NCI-H510A (cell line): Measurements from ENCODE around the gene BMPR1B.
"Not testable (repeated sequence)": the region's sequence is repeated elsewhere in the genome, so short reads cannot be mapped to it uniquely, and the experiment has no call there.

Experiments
- DNase-seq: peaks from one replicate; lab custom pipeline; 2025; lab: John Stamatoyannopoulos, UW

The BMPR1B gene

DNA sequence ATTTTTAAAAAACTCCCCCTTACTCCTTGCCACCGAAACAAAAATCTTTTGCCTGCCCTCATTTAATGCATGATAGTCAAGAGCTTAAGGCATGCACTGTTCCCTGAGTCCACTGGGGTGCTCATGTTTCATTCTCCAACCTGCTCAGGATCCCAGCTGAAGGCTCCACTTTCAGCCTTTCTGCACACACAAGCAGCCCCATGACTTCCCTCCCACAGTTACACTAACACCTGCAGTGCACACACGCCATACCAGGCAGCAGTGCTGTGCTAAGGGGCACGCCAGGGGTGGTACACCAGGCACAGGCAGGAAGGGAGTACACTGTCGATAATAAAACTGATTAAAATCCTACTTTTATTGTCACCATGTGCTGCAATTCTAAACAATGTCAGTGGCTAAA is 385.2 kb downstream of the BMPR1B start:
- no peak for DNase-seq

DNA sequence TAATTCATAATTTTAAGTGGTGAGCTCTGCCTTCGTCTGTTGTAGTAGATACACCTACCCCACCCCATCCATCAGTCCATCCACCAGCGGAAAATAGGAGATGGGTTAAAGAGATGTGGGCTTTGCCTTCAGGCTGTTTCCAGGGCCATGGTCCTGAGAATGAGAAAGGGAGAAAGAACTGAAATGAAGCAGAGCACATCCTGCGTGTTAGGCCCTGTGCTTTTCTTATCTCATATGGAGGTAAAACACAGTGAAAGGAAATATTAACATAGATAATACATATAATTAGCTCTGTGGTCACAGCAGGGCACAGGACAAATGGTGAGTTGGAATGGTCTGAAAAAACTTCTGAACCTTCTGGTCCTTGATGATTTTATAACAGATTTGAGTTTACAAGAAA is 393.5 kb downstream of the BMPR1B start:
- DNase-seq: no peak

DNA sequence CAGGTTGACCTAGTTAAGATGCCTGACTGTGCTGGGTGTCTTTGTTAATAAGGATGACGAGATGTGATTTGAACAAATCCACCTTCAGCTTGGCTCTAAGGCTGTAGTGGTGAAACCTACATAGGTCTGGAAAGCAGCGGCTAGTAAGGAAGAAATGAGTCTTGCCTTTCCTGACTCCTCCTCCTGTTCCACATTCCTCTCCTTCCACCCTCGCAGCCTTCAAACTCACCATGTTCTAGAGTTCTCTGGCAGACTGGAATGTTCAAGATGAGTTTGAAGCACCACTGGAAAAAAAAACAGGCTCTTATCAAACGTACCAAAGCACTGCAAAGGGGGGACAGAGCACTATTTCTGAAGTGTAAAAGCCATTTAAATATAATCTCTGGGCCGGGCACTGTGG is 395.4 kb downstream of the BMPR1B start:
- no peak for DNase-seq

DNA sequence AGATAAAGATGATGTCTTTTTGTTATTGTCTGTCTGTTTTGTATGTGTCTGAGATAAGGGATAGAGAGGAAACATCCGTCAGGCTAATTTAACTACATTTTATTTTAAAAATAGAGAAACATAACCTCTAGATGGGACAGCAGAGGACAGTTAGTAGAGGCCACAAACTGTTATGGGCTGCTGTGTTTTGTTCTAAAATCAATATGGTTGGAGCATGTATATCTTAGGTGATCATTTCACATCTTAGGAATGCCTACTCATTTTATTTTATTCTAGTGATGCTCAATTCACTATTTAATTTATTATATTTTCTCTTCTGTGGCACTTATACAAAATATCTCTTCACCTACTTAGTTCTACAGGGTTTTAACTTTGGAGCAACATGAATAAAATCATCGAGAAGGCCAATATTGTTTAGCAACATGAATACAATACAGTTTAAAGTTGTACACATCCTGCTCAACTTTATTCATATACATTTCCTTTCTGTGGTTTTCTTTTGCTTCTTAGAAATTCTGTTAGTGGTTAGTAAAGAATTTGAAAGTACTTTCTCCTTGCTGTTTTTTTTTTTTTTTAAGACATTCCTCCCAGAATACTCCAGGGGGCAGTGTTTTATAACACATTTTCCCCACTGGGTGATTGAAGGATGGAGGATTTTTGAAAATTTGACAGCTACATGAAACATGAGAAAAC is 398.1 kb downstream of the BMPR1B start:
- DNase-seq: no peak

DNA sequence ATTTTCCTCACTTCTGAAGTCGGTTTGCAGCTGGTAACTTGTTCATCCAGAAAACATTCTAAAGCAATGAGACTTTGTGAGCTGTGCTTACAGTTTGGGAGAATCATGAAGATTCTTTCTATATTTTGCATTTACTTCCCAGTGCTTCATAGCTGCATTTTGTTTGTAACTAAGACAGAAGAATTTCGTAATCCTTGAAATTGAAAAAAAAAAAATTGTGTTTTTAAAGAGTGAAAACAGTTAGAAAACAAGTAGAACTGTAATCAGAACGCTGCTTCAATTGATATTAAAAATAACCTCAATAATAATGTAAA is 398.7 kb downstream of the BMPR1B start:
- DNase-seq: no peak

DNA sequence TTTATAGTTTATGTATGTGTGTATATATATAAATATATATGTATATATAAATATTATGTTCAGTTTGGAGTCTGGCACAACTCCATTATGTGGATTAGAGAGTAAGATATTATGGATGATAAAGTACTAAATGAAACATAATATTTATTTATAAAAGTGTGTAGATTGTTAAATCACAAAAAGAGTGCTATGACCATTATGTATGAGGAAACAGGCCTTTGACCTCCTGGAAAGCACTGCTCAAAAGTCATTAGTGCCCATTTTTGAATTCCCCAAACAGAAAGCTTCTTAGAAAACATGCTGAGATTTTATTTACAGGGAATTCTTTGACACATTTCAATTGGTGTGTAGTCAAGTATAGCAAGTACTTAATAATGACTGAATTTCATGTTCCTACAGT is 399.8 kb downstream of the BMPR1B start:
- no peak for DNase-seq

DNA sequence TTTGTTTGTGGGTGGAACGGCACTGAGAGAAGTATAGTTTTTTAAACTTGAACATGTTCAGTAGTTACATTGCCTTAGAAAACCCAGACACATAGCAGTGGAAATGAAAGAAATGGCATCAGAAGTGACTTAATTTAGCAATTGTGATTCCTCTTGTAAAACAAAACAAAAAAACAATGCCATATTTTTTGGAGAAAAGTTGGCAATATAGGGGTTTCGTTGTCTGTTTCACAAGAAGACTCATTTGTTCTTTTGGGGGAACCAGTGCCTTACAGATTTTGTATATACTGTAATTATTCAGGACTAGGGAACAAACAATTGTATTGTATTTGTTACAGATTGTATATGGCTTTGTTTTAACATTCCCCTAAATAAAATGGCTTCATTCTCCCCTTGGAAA is 400.3 kb downstream of the BMPR1B start:
- DNase-seq: no peak

DNA sequence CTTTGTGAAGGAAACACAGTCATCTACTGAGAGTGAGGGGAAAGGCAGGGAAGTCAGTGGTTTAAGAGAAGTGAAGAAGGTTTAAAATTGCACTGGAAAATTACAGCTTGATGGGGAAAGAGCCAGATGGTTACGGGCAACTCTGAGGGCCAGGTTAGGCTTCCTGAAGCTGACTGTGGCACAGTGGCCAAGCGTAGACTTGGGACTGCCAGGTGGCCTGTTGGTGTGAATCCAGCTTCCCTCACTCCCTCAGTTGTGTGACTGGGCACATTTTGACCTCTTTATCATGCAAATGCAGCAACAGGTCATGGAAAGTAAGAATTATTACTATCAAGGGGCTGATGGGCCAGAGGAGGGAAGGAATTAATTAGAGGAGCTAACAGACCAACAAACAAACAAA is 400.9 kb downstream of the BMPR1B start:
- no peak for DNase-seq

DNA sequence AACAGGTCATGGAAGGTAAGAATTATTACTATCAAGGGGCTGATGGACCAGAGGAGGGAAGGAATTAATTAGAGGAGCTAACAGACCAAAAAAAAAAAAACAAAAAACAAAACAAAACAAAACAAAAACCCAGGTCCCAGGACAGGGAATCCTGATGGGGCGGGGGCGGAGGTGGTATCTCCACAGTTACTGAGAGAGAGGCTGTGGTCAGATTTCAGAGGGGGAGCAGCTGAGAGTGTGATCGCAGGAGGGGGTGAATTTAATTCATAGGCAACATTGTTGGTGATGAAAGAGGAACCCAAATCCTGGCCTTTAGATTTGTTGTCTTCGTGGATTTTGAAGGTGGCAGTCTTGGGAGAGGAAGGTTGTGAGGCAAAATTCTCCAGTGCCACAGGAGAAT is 401.6 kb downstream of the BMPR1B start:
- no peak for DNase-seq

DNA sequence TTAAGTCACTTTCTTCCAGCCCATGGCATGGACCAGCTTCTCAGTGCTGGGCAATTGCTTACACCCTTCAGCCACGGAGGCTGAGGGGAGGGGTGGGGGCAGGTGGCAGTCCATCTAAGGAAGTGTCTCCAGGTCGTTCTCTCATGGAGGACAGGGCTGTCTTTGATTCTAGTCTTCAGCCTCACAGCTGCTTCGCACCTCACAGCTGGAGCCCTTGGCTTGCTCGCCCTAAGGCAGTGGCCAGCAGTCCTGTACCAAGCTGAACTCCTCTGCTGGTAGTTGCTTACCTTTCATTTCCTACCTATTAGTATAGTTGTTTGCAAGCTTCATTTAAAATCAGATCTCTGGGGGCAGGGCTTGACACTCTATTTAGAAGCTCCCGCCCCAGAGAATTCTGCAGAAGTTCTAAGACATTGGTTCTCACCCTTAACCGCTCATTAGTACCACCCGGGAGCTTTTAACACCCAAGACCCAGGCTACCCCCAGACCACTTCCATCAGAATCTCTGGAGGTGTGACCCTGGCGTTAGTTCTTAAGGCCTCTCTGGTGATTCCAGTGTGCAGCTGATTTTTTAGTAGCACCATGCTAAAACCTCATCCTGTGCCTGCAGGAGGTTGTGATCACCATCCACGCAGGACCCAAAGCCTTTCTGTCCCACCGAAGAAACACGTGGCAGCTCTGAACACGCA is 404.2 kb downstream of the BMPR1B start:
- no peak for DNase-seq

DNA sequence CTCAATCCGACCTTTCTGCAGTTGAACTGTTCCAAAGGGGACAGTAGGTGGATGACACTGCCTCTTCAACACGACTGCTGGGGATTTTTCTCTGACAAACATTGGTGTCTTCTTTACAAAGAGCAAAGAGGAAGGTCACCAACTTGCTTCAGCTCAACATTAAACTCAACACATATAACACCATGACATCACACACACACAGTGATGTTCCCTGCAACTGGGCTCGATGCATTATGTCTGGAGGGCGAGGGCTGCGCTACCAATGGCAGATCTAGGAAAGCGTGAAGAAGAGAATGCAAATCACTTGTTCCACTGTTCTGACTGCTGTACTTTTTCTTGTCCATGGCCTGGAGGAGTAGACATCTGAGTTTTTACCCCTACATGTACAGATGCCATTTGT is 405.1 kb downstream of the BMPR1B start:
- DNase-seq: no peak

DNA sequence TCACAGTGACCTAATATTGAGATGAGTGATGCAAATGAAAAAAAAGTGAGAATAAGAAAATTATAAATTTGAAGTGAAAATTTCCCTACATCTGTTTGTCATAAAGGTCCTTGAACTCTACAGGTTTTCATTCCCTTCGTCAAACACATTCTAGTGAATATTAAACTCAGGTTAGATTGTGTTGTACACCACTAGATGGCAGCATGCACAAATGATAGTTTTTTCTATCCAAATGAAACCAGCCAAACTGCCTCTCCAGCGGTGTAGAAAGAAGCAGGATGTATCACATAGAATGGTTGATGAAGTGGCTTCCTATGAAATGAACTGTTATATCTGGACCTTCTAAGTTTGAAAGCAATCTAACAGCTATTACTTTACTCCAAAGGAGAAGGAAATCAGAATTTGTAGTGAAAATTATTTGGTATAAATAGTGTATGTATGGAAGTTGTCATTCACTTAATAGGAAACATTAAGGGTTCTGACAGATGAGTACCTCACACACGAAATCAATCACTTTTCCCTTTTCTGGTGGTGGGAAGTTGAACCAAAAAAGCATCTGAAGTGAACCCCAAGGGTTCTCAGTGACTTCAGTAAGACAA is 408.3 kb downstream of the BMPR1B start:
- peak; percentile 38 for DNase-seq

DNA sequence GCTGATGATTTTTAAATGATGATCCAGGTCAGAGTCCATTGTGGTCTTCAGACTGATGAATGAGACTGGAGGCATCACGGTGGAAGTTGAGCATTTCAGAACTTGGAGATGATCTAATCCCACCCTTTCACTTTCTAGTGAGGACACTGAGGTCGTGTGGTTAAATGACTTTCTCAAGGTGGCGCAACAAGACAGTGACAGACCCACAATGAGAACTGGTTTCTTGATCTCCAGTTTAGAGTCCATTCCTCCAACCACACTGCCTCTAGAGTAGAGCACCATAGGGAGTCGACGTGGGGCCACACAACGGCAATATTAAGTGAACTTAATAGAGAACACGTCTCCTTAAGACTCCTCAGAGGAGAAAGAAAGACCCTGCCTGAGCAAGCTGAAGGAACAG is 410.1 kb downstream of the BMPR1B start:
- no peak for DNase-seq

DNA sequence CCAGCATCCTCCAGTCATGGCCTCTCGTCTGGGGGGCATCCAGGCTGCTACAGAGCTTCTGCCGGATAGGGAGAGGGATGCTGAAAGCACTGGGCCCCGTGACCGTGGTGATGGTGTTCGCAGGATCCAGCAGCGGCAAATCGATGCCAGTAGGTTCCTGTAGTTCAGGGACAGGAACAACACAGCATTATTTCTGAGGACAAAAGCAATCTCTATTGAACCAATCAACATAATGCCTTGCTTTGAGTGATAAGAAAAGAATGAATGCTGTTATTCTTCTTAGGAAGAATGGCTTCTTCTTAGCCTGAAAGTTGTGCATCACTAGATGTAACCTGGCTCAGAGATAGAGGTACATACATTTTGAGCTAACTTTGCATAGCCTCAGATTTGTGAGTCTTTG is 412.4 kb downstream of the BMPR1B start:
- DNase-seq: no peak

DNA sequence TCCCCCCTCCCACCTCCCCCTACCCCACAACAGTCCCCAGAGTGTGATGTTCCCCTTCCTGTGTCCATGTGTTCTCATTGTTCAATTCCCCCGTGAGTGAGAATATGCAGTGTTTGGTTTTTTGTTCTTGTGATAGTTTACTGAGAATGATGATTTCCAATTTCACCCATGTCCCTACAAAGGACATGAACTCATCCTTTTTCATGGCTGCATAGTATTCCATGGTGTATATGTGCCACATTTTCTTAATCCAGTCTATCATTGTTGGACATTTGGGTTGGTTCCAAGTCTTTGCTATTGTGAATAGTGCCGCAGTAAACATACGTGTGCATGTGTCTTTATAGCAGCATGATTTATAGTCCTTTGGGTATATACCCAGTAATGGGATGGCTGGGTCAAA is 413.6 kb downstream of the BMPR1B start:
- not testable (repeated sequence) for DNase-seq

DNA sequence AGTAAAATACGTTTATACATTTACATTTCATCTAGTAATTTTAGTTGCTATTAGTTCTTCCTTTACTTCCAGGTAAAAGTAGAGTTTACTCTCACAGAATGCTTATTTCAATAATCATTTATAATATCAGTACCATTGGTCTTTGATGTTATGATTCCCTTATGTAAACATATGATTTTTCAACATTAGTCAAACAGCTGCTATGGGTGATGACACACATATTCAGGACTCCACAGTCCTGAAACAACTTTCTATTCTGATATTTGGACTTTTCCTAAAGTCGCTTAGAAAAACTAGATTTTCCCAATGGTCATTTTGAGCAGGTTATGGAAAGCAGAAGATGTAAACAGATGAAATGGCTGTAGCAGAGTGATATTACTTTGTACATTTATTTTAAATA is 421.2 kb downstream of the BMPR1B start:
- no peak for DNase-seq

DNA sequence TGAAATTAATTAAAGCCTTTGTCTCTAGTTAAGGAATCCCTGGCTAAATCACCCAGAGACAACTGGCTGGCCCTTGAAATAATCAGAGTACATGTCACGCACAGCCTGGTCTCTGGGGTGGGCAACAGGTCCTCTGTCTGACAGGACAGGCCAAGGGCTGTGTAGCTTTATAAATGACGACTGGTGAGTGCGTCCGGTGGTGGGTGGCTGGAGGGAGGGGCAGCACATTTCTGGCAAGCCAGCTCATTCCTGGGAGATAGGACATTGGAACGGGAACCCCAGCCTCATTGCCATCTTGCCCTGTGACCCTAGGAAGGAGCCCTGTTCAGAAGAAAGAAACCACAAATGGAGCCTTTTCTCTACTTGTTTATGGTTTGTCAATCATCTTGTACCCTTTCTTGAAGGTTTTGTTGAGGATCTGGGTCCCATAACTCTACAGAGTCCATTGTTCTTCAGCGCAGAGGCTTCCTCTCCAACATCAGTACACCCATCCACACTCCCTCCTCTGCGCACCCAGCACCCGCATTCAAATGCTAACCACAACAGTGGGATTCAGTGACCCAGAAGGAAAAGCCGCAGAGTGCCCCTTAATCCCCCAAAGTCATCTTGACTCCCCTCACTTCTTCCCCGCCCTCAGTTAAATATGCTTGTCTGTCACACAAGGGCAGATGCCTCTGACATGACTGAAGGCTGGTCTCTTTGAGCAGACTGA is 422.9 kb downstream of the BMPR1B start:
- DNase-seq: no peak

DNA sequence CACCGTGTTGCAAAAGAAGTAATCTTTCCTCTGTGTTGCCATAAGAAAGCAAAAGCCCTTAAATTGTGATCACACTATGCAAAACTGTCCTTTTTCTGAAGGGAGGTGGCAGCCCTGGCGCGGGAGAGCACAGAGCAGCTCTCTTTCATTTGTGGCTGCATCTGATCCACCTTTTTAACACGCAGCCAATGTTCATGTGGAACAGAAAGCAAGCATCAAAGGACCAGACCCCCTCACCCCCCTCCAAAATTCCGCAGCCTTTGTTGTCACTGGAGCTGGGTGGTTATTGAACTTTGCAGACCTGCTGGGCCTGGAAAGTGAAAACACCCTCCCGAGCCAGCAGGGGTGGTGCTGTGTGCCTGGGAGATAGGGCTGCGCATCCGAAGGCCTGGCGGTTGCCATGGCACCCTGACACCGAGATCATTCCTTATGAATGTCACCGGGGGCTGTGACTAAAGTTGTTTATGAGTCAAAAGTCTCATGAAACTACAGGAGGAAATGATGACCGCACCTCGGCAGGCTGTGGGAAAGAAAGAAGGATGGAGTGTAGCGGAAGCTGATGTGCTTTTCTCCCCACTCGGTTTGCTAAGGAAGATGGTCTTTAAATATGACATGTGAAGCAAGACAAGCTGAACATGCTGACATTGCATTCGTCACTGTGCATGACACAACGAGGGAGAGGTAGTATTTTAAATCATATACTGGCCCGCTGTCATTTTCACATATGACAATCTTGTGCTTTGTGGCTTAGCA is 423.7 kb downstream of the BMPR1B start:
- DNase-seq: no peak

DNA sequence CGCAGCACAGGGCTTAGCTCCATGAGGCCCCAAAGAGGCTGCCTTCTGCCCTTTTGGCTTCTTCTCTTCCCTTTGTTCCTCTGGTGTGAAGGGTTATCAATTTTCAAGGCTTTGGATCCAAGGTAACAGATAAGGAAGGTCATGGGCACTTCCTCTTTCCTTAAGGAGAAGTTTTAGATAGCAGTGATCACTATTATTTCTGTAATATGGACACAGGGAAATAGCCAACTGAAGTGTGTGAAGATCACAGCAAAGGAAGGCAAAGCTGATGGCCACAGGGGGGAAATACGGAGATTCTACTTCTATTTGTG is 424.2 kb downstream of the BMPR1B start:
- no peak for DNase-seq

DNA sequence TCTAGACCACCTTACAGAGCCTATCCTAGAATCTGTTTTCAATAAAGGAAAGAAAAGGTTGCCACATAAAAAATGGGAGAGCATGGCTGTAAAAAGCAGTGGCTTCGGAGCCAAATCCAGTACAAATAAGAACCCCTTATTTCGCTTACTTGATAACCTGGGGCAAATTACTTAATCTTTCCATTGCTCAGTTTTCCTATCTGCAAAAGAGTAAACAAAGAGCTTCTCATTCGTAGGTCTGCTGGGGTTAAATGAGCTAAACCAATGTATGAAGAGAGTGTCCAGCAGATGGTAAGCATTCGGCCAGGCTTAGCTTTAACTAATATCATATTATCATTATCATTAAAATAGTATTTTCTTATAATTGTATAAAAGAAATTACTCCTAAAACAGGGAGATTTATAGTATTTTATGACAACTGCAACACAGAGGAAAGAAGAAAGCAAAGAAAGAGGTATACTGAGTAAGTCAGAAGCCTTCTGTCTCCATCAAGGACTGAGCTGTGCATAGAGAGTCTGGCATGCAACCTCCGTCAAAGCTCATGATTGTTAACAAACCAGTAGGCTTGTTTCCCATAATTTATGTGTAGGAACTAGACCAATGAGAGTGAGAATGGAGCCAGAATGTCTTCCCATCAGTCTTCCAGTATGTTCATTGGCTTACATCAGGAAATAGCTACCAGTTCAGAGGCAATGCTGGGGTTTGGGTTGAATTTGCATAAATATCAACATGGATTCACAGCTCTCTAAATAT is 426.1 kb downstream of the BMPR1B start:
- DNase-seq: no peak

DNA sequence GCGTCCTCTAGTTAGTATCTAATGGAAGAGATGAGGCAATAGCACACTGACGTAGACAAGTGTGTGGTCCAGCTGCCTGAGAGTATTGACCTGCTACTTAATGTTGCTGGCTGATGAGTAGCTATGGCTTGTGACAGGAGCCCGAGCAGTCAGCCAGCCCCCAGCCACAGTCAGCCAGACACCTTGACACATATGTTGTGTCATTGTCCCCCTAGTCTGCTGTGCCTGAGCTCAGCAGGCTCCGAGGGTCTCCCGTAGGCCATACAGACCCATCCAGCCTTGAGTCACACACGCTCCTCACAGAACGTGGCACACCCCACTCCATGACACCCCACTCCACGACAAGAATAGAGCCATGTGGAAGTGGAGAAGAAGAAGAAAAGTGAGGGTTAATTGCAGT is 428.9 kb downstream of the BMPR1B start:
- DNase-seq: no peak
